HL-60 (cell line): ENCODE data around the gene FOXO1.

ENCODE experiments used
- DNase-seq, 2 experiments: peaks; one replicate each; pipeline ENCODE4 v3.0.0-alpha.2; 2010 to 2020; ENCODE audit warnings: low read depth in 1 of 2, low spot score in 1 of 2
- H3K27ac ChIP-seq: fragments of 250-450 bp; sonication (Bioruptor Pico); replicated peaks from 2 replicates; pipeline ENCODE4 v1.5.1; 2020; ENCODE audit warnings: mild to moderate bottlenecking, moderate library complexity
- H3K27me3 ChIP-seq: fragments of 250-450 bp; sonication (Bioruptor Pico); 2 replicates; pipeline ENCODE4 v1.5.1; 2021; ENCODE audit warnings: mild to moderate bottlenecking, moderate library complexity; ENCODE audit not compliant: insufficient read depth, poor library complexity, severe bottlenecking
- H3K4me3 ChIP-seq: replicated peaks from 2 replicates; pipeline ENCODE4 v1.5.1; 2011; ENCODE audit warnings: mild to moderate bottlenecking, control low read depth, low read length; ENCODE audit not compliant: insufficient read depth
- CTCF ChIP-seq: IDR thresholded peaks from one replicate; pipeline ENCODE4 v1.5.1; 2011; ENCODE audit warnings: low read length, control low read depth, inconsistent platforms; ENCODE audit not compliant: insufficient read depth
- GABPA ChIP-seq: IDR thresholded peaks from 2 replicates; pipeline ENCODE4 v1.6.1; 2012; ENCODE audit warnings: low read depth
- POLR2AphosphoS5 ChIP-seq: IDR thresholded peaks from 2 replicates; pipeline ENCODE4 v1.6.1; 2012; ENCODE audit warnings: low read depth
- REST ChIP-seq: IDR thresholded peaks from 2 replicates; pipeline ENCODE4 v1.6.1; 2012; ENCODE audit warnings: low read depth; ENCODE audit not compliant: insufficient replicate concordance
- SPI1 ChIP-seq: IDR thresholded peaks from 2 replicates; pipeline ENCODE4 v1.6.1; 2012; ENCODE audit warnings: low read depth, mild to moderate bottlenecking, borderline replicate concordance

The FOXO1 gene

GRCh38 chr13:40626977-40627376 is 39.5 kb downstream of the FOXO1 start:
- TF ChIP-seq GABPA: no peak
- TF ChIP-seq REST: no peak
- no peak for TF ChIP-seq SPI1
- no peak for TF ChIP-seq CTCF
- no peak for TF ChIP-seq POLR2AphosphoS5
- Histone ChIP-seq H3K27ac (no peak overlapping the region), H3K27me3 (peaks cover 4% of the 10 kb centered on the region), H3K4me3 (no peak overlapping the region)
- no peak for DNase-seq

GRCh38 chr13:40626561-40626960 is 39.9 kb downstream of the FOXO1 start:
- Histone ChIP-seq H3K27me3 (peaks cover 4% of the 10 kb centered on the region), H3K27ac (no peak overlapping the region), H3K4me3 (no peak overlapping the region)
- no peak for DNase-seq
- no peak for TF ChIP-seq GABPA

GRCh38 chr13:40624986-40625385 is 41.5 kb downstream of the FOXO1 start:
- no peak for DNase-seq
- Histone ChIP-seq H3K27ac (no peak overlapping the region), H3K4me3 (no peak overlapping the region), H3K27me3 (peaks cover 4% of the 10 kb centered on the region)
- TF ChIP-seq GABPA (no peak), REST (no peak), CTCF (no peak), SPI1 (no peak), POLR2AphosphoS5 (no peak)

- Histone ChIP-seq H3K4me3 (no peak overlapping the region), H3K27ac (no peak overlapping the region), H3K27me3 (peaks cover 4% of the 10 kb centered on the region)
- no peak for DNase-seq
- TF ChIP-seq POLR2AphosphoS5 (no peak), CTCF (no peak), REST (no peak), GABPA (no peak), SPI1 (no peak)
Measured at GRCh38 chr13:40624383-40624782, 42.1 kb downstream of the FOXO1 start.
